HG03064 (cell line): ENCODE results near the gene PPFIA2.

Source experiments
- ATAC-seq: cut with Tn5 transposase; IDR thresholded peaks from one replicate; pipeline ENCODE4 v1.9.1; 2021; ENCODE audit warnings: low read depth; ENCODE audit not compliant: unreplicated experiment

PPFIA2 gene

GRCh38 chr12:81570234-81570633 is 188.9 kb downstream of the PPFIA2 start:
- ATAC-seq, result no peak

- ATAC-seq, result no peak
Observed at GRCh38 chr12:81564237-81564636, 194.9 kb downstream of the PPFIA2 start.

- no peak for ATAC-seq
Observed at GRCh38 chr12:81558031-81558430, 201.1 kb downstream of the PPFIA2 start.

GRCh38 chr12:81546811-81547210 is 212.3 kb downstream of the PPFIA2 start:
- ATAC-seq, result no peak

- no peak for ATAC-seq
Observed at GRCh38 chr12:81543621-81544139, 215.5 kb downstream of the PPFIA2 start.

GRCh38 chr12:81542065-81543010 is 216.8 kb downstream of the PPFIA2 start:
- ATAC-seq, result no peak

- ATAC-seq, result no peak
Observed at GRCh38 chr12:81541121-81541520, 218.0 kb downstream of the PPFIA2 start.

- ATAC-seq, result no peak
Observed at GRCh38 chr12:81539279-81539678, 219.9 kb downstream of the PPFIA2 start.

GRCh38 chr12:81533054-81533453 is 226.1 kb downstream of the PPFIA2 start:
- no peak for ATAC-seq

- no peak for ATAC-seq
Observed at GRCh38 chr12:81530352-81530751, 228.8 kb downstream of the PPFIA2 start.

GRCh38 chr12:81520064-81520945 is 238.8 kb downstream of the PPFIA2 start:
- ATAC-seq, result no peak

GRCh38 chr12:81518638-81519037 is 240.5 kb downstream of the PPFIA2 start:
- no peak for ATAC-seq

- no peak for ATAC-seq
Observed at GRCh38 chr12:81517296-81517695, 241.9 kb downstream of the PPFIA2 start.

GRCh38 chr12:81502912-81503695 is 256.0 kb downstream of the PPFIA2 start:
- no peak for ATAC-seq

- ATAC-seq, result no peak
Observed at GRCh38 chr12:81500788-81501187, 258.4 kb downstream of the PPFIA2 start.

GRCh38 chr12:81499809-81500208 is 259.3 kb downstream of the PPFIA2 start:
- ATAC-seq, result no peak

- no peak for ATAC-seq
Observed at GRCh38 chr12:81492131-81492720, 266.9 kb downstream of the PPFIA2 start.

GRCh38 chr12:81472934-81473333 is 286.2 kb downstream of the PPFIA2 start:
- ATAC-seq, result no peak

GRCh38 chr12:81470923-81471322 is 288.2 kb downstream of the PPFIA2 start:
- ATAC-seq, result no peak

GRCh38 chr12:81468206-81468605 is 290.9 kb downstream of the PPFIA2 start:
- no peak for ATAC-seq
